NK-92 (cell line): Measurements from ENCODE around the gene PRODH2.
A peak's percentile ranks its signal among the peaks of the same experiment; 100 is the strongest.

ENCODE experiments used
- DNase-seq: peaks from one replicate; lab custom pipeline; 2025; ENCODE audit not compliant: unreplicated experiment; lab: John Stamatoyannopoulos, UW

The PRODH2 gene

GRCh38 chr19:35757749-35758608 lies 54.7 kb downstream of the PRODH2 start, which contains the start of gene PROSER3:
TSS of gene PROSER3 (plus strand) at chr19:35758176. CDS start at chr19:35758216, 40 bp downstream.
- DNase-seq = peak; percentile 84

DNA sequence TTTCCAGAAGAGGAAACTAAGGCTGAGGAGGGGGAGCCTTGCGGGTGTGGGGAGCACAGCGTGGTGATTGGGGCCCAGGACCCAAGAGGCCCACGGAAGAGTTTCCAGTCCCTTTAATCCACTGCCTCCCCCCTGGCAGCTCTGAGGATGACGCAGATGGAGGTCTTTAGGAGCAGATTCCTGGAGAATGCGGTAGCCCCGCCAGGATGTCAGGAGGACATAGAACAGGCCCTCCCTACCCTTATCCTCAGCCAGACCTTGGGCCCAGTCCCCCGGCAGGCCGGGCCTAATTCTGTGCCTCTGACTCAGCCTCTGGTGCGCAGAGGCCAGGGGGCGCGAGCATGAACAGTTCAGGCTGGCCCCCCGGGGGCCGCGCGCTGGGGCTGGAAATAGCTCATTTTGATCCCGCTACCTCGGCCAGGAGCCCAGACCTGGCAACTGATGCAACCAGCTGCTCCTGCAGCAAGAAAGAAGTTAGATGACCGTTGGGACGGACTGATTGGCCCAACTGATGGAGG lies 55.4 kb downstream of the PRODH2 start:
- DNase-seq = no peak

DNA sequence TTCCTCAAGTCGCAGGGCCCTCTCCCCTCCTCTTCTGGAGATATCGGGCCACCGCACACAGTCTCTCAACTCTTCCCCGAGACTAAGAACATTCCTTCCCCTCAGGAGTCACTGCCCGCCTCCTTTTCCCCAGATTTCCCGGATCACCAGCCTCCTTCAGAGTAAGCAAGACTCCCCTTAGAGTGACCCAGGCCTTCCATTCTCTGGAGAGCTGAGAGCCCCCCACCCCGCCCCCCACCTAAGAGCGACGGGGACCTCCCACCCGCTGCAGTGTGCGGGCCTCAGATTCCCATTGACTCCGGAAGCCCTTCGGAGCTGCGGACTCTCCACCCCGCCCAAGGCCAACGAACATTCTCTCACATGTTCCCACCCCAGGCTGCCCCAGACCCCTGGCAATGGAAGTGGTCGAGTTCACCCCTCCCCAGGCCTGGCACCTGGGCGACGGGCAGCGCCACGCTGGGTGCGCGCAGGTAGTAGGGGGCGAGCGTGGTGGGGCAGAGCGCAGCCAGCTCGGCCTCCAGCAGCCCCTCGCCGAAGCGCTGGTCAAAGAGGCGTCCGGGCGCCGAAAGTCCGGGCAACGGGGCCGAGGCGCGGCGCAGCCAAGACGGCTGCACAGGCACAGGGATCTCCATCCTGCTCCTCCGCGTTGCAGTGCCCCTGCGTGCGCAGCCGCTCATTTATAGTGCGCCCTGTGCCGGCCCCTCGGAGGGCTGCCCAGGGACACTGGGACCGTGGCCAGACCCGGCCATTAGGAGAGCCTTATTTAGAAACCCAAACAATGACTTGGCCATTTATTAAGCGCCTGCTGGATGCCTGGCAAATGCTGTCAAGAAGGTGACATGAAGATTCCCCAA lies 56.0 kb downstream of the PRODH2 start, which contains the start of gene HSPB6:
Gene HSPB6, minus strand, starts transcription at position 653 of the 854 bp plus-strand sequence. Its CDS starts 21 bp downstream, at position 632.
- no peak for DNase-seq

GRCh38 chr19:35755550-35756376 lies 56.9 kb downstream of the PRODH2 start:
- no peak for DNase-seq

GRCh38 chr19:35755131-35755549 lies 57.5 kb downstream of the PRODH2 start:
- no peak for DNase-seq

- DNase-seq = no peak
These were observed 58.1 kb downstream of the PRODH2 start for GRCh38 chr19:35754370-35755130.

DNA sequence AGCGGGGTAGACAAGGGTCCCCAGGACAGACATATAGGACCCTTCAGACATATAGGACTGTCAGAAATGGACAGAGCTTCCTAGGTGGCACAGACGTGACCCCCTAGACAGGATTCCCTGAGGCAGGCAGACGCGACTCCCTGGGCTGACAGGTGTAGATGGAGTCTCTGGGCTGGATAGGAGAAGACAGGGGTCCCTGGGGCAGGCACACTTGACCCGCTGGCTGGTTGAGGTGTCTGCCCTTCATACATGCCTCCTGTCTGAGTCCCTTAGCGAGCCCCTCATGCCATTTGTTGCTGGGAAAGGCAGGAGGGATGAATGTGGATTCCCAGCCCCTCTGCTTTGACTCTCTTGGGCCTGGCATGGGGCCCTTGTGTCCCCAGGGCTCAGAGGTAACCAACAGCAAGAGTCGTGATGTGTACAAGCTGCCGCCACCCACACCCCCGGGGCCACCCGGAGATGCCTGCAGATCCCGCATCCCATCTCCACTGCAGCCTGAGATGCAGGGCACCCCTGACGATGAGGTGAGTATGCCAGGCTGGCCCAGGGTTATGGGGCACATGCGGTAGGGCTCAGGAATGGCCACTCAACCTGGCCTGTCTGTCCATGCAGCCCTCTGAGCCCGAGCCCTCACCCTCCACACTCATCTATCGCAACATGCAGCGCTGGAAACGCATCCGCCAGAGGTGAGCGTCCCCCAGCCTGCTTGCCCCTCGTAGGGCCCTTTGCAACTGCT lies 58.8 kb downstream of the PRODH2 start:
- no peak for DNase-seq

DNA sequence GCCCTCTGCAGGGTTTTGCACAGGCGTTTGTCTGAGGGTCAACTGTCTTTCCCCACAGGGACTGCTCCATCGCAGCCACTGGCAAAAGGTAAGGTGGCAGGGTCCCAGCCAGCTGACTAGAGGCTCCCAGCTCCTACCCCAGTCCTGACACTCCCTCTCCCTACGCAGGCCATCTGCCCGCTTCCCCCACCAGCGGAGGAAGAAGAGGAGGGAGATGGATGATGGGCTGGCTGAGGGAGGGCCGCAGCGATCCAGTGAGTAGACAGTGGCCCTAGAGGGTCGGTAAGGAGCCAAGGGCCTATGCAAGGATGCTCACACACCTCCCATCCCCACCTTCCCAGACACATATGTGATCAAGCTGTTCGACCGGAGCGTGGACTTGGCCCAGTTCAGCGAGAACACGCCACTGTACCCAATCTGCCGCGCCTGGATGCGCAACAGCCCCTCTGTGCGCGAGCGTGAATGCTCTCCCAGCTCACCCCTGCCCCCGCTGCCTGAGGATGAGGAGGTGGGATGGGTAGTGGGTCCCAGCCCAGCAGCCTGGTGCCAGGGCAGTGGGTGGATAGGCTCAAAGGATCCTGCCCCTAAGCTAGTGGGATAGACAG lies 59.8 kb downstream of the PRODH2 start:
- DNase-seq = no peak

DNA sequence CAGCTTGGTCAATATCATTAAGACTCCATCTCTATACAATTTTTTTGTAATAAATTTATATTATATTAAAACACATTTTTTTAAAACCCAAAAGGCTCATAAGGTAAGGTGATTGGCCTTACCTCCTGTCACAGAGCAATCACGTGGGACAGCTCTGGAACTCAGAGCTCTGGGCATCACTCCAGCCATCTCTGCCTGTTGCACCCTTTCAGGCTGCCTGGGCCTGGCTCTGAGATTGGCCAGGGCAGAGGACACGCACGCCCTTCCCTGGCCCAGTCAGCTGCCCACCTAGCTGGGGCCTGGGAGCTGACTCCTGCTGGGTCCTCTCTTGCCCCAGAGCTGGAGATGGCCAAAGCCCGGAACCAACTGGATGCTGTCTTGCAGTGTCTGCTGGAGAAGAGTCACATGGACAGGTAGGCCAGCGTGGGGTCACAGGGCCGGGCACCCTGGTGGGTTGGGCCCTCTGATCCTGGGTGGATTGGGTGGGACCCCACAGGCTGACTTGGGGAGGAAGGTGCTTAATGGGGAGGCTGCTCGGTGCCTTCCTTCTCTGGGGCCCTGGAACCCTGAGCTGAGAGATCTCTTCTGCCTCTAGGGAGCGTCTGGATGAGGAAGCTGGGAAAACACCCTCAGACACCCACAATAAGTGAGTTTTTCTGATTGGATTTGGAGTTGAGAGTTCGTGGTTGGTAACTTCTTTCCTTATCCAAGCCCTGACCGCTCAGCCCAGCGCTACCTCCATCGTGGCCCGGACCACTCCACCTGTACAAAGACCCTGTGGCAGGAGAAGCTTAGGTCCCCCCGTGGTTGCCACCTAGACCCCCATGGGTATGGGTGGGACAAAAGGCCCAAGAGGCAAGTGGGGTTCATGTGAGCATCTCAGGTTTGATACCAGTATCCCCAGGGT lies 60.6 kb downstream of the PRODH2 start:
- DNase-seq = no peak

- no peak for DNase-seq
These were observed 62.5 kb downstream of the PRODH2 start for GRCh38 chr19:35750167-35750566.
